IMR-90 (cell line): Measurements from ENCODE around the gene KLHL29.

ENCODE experiments used
- CEBPB ChIP-seq: IDR thresholded peaks from 2 replicates; pipeline ENCODE4 v1.6.1; 2012; ENCODE audit warnings: low read depth, low read length, improper control_type of control experiment
- CTCF ChIP-seq: conservative IDR thresholded peaks from 2 replicates; pipeline ENCODE4 v1.5.1; 2012; ENCODE audit warnings: mild to moderate bottlenecking, low read depth, low read length, improper control_type of control experiment

- no peak for TF ChIP-seq CEBPB
- no peak for TF ChIP-seq CTCF
Observed at GRCh38 chr2:23377771-23378170, 7.2 kb upstream of the KLHL29 start.
